NCI-H226 (cell line): ENCODE data around the gene ELAVL1.

Source experiments
- DNase-seq: peaks from one replicate; pipeline ENCODE4 v3.0.0-alpha.2; 2015

ELAVL1 gene

GRCh38 chr19:7908742-7909461 lies 96.5 kb downstream of the ELAVL1 start:
- no peak for DNase-seq
